NOMO-1 treated with dmso at 0.1 percent for 144 hours (cell line): ENCODE measurements around the gene IL3.
A peak's percentile ranks its signal among the peaks of the same experiment; 100 is the strongest.

ENCODE experiments used
- DNase-seq: peaks from one replicate; lab custom pipeline; 2025; ENCODE audit not compliant: unreplicated experiment; lab: John Stamatoyannopoulos, UW

IL3 gene

GRCh38 chr5:132025403-132025971, 35.0 kb upstream of the IL3 start:
- no peak for DNase-seq

GRCh38 chr5:132026516-132027008, 33.9 kb upstream of the IL3 start:
- DNase-seq = no peak

DNA sequence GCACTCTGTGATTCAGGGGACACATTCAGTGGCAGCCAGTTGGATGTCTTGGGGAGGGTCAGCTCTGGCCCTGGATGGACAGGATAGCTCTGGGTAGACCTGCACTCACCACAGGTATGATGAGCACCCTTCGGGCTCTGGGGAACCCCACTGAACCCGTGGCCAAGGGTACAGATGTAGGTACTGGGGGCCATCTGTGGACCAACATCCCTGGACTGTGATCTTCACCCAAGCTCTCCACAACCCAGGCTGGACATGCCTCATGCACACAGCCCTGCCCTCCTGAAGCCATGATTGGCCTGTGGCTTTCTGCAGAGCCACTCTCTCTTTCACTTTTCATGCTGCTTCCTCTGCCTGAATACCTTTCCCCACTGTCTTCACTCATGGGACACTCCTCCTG, 33.4 kb upstream of the IL3 start:
- DNase-seq = no peak

DNA sequence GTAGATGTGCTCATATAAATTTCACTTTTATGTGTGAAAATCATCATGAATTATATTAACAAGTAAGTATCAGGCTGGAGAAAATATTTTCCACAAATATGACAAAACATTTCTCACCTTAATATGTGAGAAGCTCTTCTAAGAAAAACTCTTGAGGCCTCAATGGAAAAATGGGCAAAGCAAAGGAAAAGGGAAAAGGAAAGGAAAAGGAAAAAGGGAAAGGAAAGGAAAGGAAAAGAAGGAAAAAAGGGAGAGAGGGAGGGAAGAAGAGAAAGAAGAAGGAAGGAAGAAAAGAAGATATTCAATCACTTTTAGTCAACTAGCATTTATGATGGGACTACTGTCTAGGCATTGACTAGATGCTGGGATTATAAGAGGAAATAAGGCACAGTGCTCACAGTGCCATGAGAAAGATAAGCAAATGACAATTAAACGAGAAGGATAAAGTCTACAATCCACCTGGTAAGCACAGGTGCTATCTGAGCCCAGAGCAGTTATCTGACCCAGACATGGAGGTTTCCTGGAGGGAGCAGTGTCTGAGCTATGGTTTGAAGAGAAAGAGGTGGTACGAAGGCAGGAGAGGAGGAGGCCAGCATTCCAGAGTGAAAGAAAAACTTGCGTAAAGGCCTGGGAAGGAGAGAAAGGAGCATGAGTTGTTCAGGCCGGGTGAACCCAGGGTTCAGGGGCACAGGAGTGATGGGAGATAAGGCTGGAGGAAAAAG, 30.7 kb upstream of the IL3 start:
- DNase-seq = no peak

GRCh38 chr5:132030610-132031009, 29.8 kb upstream of the IL3 start:
- no peak for DNase-seq

GRCh38 chr5:132032196-132032595, 28.3 kb upstream of the IL3 start:
- no peak for DNase-seq

DNA sequence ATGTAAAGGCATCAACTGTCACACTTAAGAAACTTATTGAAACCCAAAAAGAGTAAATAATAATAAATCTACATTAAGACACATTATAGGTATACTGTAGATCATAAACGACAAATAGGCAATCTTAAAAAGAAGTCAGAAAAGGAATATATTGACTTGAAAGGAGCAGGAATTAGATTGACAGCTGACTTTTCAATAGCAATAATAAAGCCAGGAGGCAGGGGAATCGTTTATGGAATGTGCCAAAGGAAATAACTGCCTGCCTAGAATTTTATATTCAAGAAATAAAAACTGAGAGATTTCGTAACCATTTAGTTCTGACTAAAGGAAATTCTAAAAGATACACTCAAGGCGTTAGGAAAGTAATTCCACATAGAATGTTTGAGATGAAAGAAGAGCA, 27.3 kb upstream of the IL3 start:
- DNase-seq = no peak

GRCh38 chr5:132037353-132037752, 23.1 kb upstream of the IL3 start:
- DNase-seq = no peak

GRCh38 chr5:132044207-132044606, 16.2 kb upstream of the IL3 start:
- DNase-seq = no peak

DNA sequence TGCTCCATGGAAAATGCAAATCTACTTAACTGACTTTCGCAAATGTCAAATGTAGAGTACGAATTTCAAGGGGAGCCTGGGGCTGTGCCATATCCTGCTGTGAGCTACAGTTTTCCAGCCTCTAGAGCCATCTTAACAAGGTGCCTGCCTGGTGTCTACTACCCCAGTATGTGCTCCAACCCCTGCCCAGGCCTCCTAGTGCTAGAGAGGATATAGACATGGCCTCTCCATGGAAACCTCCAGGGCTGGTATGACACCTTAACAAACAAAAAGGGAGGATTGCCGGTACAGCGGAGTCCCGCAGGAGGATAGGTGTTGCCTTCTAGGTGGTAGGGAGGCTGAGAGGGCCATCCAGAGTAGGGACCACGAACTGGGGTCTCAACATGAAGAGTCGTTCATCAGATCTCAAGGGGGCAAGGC, 13.6 kb upstream of the IL3 start:
- DNase-seq = no peak

DNA sequence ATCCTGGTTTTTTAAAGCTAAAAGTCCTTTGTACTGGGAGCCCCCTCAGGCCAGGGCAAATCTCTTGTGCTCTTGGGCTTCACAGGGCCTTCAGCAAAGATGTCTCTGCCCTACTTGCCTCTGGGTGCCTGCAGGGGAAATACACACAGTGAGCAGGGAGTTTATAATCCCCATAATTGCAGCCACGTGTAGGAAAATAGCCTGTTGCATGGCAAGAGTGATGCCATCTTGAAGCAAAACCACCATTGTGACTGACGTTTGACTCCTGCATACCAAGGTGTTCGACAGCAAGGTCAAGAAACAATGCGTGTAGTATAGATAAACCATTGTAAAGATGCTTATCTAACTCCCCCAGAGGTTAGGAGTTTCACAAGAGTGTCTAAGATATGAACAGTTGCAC, 11.4 kb upstream of the IL3 start:
- no peak for DNase-seq

GRCh38 chr5:132049559-132049958, 10.9 kb upstream of the IL3 start:
- no peak for DNase-seq

DNA sequence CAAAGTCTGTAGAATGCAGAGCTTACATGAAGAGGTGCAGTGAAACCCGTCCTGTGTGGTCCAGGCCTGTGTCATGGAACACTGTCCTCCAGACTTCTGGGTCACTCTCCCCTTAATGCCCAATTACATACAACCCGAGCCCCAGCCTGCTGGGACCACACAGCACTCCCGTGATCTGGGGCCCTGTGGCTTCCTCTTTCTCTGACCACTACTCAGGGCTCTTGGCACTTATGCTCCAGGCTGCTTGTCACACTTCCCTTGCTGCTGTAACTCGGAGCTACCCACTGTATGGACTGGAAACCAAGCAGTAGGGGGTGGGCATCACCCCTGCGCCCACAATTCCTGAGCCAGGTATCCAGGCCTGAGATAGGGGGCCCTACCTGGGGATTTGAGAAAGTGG, 10.3 kb upstream of the IL3 start:
- DNase-seq = peak; percentile 57

DNA sequence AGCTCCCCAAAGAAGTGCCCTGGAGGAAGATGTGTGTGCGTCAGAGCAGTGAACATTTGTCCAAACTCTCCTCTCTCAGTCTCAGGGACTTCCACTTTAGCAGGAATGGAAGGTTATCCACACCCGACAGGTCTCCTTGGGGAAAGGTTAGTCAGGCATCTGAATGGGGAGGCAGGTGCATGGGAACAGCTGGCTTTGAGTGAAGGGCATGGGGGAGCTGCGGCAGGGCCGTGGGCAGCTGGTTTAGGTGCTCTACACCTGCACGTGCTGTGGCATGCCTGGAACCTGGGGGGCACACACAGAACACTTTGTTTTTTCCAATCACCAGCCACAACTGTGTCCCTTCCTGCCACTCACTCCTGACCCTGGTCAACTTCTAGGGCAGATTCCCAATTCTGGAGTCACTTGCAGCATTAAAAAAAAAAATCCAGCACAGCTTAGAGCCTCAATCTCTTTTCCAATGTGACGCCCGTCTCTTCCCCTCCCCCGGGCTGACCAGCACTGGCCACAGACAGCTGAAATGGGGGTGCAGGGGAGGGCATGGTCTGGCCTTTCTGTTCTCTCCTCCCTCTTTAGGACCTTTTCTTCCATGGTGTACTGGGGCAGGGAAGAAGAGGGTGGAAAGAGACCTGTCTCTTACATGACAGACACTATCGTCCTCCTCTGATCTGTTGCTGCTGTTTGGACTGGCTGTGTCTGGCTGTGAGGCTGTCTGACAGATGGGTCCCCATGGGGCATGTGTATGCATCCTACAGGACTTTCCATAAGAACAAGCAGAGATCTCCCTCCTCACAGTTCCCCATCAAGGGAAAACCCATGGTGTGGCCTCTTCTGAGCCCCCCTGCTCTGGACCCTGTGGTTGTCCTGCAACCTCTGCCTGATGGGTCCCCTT, 9.5 kb upstream of the IL3 start:
- DNase-seq = no peak

GRCh38 chr5:132052520-132052919, 7.9 kb upstream of the IL3 start:
- DNase-seq = no peak

DNA sequence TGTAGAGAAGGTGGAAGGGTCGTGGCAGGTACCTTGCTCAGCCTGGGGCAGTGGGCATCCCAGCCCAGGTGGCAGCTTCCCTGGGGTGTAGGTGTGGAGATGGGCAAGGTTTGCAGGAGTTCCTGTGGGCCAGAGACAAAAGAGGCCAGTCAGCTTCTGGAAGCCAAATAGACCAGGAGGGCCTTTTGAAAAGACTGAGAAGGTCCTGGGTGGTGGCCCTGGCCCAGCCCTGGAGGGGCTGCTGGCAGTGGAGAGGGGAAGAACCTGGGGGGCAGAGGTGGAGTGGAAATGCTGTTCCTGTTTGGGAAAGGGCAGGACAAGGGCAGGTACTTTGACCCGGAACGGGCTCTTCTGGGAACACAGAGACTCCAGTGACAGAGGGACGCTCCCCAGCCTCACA, 7.0 kb upstream of the IL3 start:
- DNase-seq = no peak

GRCh38 chr5:132054031-132054696, 6.3 kb upstream of the IL3 start:
- DNase-seq = no peak

GRCh38 chr5:132054697-132055440, 5.6 kb upstream of the IL3 start:
- DNase-seq = no peak

- DNase-seq = no peak
Observed at GRCh38 chr5:132055441-132055807, 5.0 kb upstream of the IL3 start.

- no peak for DNase-seq
Observed at GRCh38 chr5:132055808-132056609, 4.4 kb upstream of the IL3 start.
